Activated naive CD8-positive, alpha-beta T cell treated with anti-CD3 and anti-CD28 coated beads for 36 hours (primary cell): Measurements from ENCODE around the gene ATP13A2. TPM values are rescaled to one million over a fixed set of nuclear protein-coding genes. Genes with fewer than 3 reads are reported as not detected.
A peak's percentile ranks its signal among the peaks of the same experiment; 100 is the strongest.

Source experiments
- DNase-seq: peaks from one replicate; pipeline ENCODE4 v3.0.0; 2021
- H3K27ac Mint-ChIP-seq: one replicate; pipeline ENCODE4 v1.8.0; 2022; ENCODE audit warnings: mild to moderate bottlenecking, moderate library complexity, mixed read lengths
- H3K27me3 Mint-ChIP-seq: one replicate; pipeline ENCODE4 v1.8.0; 2022; ENCODE audit warnings: mild to moderate bottlenecking, mixed read lengths
- H3K36me3 Mint-ChIP-seq: one replicate; pipeline ENCODE4 v1.8.0; 2021; ENCODE audit warnings: mild to moderate bottlenecking, mixed read lengths
- H3K4me1 Mint-ChIP-seq: one replicate; pipeline ENCODE4 v1.8.0; 2021; ENCODE audit warnings: mixed read lengths
- H3K4me3 Mint-ChIP-seq: one replicate; pipeline ENCODE4 v1.8.0; 2022; ENCODE audit warnings: mild to moderate bottlenecking, moderate library complexity, mixed read lengths
- H3K9me3 Mint-ChIP-seq: one replicate; pipeline ENCODE4 v1.8.0; 2022; ENCODE audit warnings: mixed read lengths
- total RNA-seq, 2 experiments: library from RNA; stranded (reverse); gene quantifications; one replicate each; pipeline ENCODE4 v1.2.3, GENCODE V29; 2021

The ATP13A2 gene, protein sequence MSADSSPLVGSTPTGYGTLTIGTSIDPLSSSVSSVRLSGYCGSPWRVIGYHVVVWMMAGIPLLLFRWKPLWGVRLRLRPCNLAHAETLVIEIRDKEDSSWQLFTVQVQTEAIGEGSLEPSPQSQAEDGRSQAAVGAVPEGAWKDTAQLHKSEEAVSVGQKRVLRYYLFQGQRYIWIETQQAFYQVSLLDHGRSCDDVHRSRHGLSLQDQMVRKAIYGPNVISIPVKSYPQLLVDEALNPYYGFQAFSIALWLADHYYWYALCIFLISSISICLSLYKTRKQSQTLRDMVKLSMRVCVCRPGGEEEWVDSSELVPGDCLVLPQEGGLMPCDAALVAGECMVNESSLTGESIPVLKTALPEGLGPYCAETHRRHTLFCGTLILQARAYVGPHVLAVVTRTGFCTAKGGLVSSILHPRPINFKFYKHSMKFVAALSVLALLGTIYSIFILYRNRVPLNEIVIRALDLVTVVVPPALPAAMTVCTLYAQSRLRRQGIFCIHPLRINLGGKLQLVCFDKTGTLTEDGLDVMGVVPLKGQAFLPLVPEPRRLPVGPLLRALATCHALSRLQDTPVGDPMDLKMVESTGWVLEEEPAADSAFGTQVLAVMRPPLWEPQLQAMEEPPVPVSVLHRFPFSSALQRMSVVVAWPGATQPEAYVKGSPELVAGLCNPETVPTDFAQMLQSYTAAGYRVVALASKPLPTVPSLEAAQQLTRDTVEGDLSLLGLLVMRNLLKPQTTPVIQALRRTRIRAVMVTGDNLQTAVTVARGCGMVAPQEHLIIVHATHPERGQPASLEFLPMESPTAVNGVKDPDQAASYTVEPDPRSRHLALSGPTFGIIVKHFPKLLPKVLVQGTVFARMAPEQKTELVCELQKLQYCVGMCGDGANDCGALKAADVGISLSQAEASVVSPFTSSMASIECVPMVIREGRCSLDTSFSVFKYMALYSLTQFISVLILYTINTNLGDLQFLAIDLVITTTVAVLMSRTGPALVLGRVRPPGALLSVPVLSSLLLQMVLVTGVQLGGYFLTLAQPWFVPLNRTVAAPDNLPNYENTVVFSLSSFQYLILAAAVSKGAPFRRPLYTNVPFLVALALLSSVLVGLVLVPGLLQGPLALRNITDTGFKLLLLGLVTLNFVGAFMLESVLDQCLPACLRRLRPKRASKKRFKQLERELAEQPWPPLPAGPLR
- 10 to 100 TPM; 24.3 to 26.8 TPM for total RNA-seq

DNA sequence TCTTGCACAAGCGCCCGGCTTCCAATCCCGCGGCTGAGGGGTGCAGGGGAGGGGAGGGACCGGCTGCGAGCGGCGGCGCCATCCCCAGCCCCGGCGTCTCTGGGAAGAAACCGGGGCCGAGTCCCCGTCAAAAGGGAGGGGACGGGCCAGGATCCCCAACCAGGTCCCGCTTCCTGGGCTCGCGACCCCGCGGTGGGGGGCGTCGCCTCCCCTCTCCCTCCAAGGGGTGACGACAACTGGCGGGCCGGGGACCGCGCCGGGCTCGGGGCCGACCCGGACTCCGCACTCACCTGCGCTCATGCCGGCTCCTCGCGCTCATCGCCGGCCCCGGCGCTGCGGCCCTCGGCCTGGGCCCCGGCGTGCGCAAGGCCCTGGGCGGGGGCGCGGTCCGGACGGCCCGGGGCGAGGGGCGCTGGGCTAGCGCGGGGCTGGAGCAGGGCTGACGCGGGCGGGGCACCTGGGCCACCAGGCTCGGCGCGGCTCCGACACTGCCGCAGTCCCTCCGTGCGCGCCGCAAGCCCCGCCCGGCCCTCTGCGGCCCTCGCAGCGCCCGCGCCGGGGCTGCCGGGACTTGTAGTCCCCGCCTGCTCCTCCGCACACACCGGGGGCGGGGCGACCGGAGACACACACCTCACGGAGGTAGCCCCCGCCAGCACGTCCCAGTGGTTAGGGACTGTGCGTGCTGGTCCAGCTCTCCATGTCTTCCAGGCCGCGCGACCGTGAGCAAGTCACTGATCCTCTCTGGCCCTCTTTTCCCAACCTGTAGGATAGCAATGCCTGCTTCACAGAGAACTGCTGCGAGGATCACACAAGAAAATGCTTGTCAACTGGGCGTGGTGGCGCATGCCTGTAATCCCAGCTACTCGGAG, at the start of gene ATP13A2:
TSS of gene ATP13A2 (minus strand) at position 490 of the 869 bp plus-strand sequence. CDS start at position 300, 190 bp downstream.
- no peaks in the 10 kb centered on the region for H3K27me3 Mint-ChIP-seq
- no peaks in the 10 kb centered on the region for H3K9me3 Mint-ChIP-seq
- peak; percentile 91 for DNase-seq
- H3K27ac Mint-ChIP-seq, result peak within 1 kb of the TSS; percentile 42
- peak within 1 kb of the TSS; percentile 84 for H3K4me3 Mint-ChIP-seq
- peaks cover 15% of the 10 kb centered on the region for H3K4me1 Mint-ChIP-seq
- no peaks in the 10 kb centered on the region for H3K36me3 Mint-ChIP-seq

DNA sequence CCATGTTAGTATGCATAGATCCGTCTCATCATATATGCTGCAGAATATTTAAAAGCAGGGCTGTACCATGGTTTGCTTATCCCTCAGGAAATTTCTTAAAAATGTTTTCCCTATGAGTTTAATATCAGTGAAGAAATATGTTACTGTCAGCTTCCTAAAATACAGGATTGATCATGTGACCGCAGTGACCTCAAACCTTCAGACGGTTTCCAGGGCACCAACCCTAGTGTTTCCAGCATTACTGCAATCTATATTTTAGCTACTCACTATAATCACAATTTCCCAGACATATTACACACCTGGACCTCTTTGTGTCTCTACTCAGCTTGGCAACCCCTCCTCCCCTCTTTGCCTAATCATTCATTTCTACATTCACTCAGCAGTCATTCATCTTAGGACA, 49.8 kb upstream of the ATP13A2 start:
- Mint-ChIP-seq H3K4me3 (no peak overlapping the region), H3K4me1 (peaks cover 7% of the 10 kb centered on the region), H3K27ac (no peak overlapping the region), H3K27me3 (peaks cover 8% of the 10 kb centered on the region), H3K36me3 (peaks cover 2% of the 10 kb centered on the region), H3K9me3 (no peaks in the 10 kb centered on the region)
- DNase-seq, result no peak

DNA sequence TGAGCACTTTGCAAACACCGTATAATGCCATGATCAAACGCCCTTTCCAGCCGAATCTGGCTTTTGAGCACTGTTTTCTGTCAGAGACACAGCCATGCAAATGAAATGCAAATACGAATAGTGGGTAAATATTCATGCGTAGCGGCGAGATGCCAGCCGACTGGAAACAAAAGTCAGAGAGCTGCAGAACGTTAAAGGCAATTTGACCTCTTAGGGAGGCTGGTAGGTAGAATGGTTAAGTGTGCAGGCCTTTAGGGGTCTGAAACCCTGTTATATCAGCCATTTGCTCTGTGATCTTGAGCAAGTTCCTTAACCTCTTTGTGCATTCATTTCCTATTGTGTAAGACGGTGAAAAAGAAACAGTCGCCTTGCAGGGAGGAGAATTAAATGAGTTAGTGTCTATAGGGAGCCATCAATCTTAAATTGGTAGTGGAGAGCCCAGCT, 48.6 kb upstream of the ATP13A2 start:
- H3K9me3 Mint-ChIP-seq, result no peaks in the 10 kb centered on the region
- peaks cover 2% of the 10 kb centered on the region for H3K36me3 Mint-ChIP-seq
- no peak overlapping the region for H3K27ac Mint-ChIP-seq
- DNase-seq, result no peak
- no peak overlapping the region for H3K4me3 Mint-ChIP-seq
- peaks cover 8% of the 10 kb centered on the region for H3K27me3 Mint-ChIP-seq
- peaks cover 10% of the 10 kb centered on the region for H3K4me1 Mint-ChIP-seq

DNA sequence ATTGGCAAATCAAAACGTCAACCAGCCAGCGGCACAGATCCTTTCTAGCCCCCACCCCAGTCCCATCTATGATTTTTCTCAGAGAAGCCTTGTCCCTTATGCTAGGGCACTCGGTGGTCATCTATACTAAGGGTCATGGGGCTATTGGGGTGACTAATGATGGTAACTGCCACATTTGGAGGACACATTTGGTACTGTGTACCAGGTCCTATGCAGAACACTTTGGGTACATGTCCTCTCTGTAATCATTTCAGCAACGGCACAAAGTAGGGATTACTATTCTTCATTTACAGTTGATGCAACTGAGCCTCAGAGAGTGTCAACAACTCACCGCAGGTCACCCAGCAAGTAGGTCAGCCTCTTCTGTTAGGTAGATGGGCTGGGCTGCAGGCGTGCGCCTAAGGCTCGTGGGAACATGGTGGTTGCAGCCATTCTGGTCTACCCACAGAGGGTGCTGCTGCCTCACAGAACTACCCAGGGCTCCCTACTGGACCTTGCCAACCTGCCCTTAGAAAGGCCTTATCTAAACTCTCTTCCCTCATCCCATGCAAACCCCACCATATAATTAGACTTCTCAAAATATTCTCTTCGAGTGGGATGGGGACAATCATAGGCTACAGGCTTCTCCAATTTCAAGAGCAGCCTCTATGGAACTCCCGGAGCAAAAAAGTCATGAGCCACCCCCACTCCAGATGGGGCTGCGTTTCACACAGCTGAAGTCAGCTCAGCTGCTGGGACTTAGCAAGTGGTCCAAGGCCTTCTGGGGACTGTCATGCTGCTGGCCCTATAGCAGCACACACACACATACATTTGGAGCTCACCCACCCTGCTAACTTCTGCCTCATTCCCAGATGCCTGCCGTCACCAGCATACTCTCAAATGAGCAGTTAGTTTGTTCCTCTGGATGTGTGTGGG, 47.9 kb upstream of the ATP13A2 start:
- Mint-ChIP-seq H3K27me3 (peaks cover 8% of the 10 kb centered on the region), H3K27ac (no peak overlapping the region), H3K9me3 (no peaks in the 10 kb centered on the region), H3K4me3 (no peak overlapping the region), H3K4me1 (peaks cover 12% of the 10 kb centered on the region), H3K36me3 (peaks cover 2% of the 10 kb centered on the region)
- peak; percentile 47 for DNase-seq

DNA sequence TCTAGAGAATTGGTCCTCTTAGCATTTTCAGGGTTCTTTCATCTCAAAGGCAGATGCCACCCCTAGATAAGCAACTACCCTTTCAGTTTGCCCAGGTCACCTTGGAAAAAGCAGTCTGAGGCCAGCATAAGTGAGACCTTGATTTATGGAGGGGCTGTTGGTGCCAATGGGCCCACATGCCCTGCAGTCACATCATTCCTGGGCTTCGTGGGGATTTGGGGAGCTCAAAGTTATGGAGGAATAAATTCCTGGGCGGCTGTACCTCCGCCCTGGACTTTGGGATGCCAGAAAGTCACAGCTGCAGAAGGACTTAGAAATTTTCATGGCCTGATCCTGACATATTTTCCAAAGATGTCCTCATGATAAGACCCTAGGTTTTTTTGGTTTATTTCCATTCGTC, 44.8 kb upstream of the ATP13A2 start:
- Mint-ChIP-seq H3K27me3 (peaks cover 8% of the 10 kb centered on the region), H3K27ac (no peak overlapping the region), H3K4me1 (peaks cover 16% of the 10 kb centered on the region), H3K36me3 (peaks cover 1% of the 10 kb centered on the region), H3K9me3 (no peaks in the 10 kb centered on the region), H3K4me3 (no peak overlapping the region)
- DNase-seq, result no peak

DNA sequence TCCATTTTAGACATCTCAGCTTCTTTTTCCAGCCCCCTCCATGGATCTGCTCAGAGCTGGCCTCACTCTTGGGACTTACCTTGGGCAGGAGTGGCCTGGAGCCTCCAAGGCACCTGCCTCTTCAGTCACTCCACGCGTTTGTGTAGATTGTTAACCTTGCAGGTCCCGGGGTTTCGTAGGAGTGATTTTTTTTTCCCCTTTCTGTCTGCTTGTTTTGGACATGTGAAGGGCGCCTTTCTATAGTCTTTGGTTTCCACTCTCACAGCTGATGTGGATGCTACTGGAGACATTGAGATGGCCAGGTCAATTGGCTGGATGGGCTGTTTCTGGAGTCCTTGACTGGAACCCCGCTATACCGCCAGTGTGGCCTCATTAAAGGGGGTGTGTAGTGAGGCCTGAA, 44.1 kb upstream of the ATP13A2 start:
- Mint-ChIP-seq H3K36me3 (peaks cover 5% of the 10 kb centered on the region), H3K27me3 (peaks cover 8% of the 10 kb centered on the region), H3K4me1 (peaks cover 22% of the 10 kb centered on the region), H3K27ac (no peak overlapping the region), H3K4me3 (no peak overlapping the region), H3K9me3 (no peaks in the 10 kb centered on the region)
- no peak for DNase-seq

DNA sequence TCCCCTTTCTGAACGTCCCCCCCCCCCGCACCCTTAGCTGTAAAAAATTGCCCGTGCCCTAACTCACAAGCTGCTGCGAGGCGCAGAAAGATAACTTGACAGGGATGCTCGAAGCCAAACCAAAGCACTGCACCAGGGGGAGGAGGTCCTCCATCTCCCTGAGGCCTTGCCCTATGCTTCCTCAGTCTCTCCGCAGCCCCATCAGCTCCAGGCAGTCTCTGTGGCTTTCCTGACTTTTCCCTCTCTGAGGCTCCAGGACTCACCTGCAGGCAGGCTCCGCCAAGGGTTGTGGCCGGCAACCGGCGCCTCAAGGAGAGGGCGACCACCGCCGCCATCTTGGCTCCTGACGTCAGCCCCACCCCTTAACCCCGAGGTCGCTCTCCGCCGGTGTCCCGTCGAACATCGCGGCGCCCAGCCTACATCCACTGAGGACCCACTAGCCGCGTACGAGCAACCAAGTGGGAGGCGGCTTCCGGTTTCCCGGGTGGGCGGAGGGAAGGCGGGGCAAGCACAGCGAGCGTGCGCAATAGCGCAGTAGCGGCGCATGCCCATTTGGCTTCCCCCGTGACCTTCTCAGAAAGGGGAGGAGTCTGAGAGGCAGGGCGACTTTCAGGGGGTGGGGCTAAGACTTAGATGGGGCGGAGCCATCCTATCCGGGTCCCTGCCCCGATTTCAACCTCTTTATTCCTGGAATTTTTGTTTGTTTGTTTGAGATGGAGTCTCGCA, 42.1 kb upstream of the ATP13A2 start, which contains the start of gene SDHB:
TSS of gene SDHB (minus strand) at position 348 of the 726 bp plus-strand sequence. CDS start at position 335, 13 bp downstream.
- Mint-ChIP-seq H3K4me1 (peaks cover 24% of the 10 kb centered on the region), H3K27me3 (peaks cover 8% of the 10 kb centered on the region), H3K4me3 (peak within 1 kb of the TSS; percentile 100), H3K36me3 (peaks cover 5% of the 10 kb centered on the region), H3K27ac (peak within 1 kb of the TSS; percentile 95), H3K9me3 (no peaks in the 10 kb centered on the region)
- peak; percentile 99 for DNase-seq

DNA sequence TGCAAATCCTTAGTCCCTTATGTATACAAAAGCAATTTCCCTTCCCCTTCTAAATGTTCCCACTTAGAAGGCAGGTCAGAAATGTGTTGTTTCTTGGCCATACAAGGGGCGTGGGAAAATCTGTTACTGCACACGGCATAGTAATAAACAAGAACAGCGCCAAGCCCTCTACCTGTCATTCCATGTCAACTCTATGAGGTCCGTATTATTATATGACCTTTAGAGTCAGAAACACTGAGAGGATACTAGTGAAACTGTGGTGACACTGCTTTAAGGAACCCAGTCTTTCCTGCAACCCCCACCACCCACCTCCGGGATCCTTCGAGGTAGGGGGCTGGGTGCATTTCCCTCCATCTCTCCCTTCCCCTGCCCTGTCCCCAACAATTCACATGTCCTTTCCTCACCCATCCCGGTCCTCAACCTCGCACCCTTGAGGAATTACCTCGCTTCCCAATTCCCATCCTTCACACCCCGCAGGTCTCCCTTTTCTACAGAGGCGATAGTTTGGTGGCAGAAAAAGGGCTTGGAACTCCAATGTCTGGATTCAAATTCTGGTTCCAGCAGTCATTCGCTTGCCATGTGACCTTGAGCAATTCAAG, 41.5 kb upstream of the ATP13A2 start:
- peaks cover 5% of the 10 kb centered on the region for H3K36me3 Mint-ChIP-seq
- peaks cover 24% of the 10 kb centered on the region for H3K4me1 Mint-ChIP-seq
- H3K4me3 Mint-ChIP-seq, result peak overlapping the region; percentile 100
- peaks cover 4% of the 10 kb centered on the region for H3K27me3 Mint-ChIP-seq
- H3K27ac Mint-ChIP-seq, result peak overlapping the region; percentile 95
- no peak for DNase-seq
- no peaks in the 10 kb centered on the region for H3K9me3 Mint-ChIP-seq

DNA sequence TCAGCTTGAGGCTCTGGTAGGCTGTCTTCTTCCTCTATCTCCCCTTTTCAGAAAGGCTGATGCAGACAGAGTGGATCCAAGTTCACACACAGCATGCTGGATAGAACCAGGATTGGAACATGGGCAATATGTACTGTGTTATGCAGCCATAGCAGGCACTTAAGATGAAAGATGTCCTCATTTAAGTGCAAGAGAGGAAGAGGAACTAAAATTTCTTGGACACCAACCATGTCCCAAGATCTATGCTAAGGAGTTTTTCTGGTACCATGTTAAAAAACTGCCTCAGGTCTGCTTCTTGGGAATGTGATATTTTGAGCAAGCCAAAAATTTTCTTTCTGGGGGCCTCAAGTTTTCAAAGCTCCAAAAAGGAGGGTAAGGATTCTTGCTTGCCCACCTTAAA, 40.9 kb upstream of the ATP13A2 start:
- no peaks in the 10 kb centered on the region for H3K27me3 Mint-ChIP-seq
- peaks cover 5% of the 10 kb centered on the region for H3K36me3 Mint-ChIP-seq
- no peak for DNase-seq
- peak overlapping the region; percentile 100 for H3K4me3 Mint-ChIP-seq
- H3K9me3 Mint-ChIP-seq, result no peaks in the 10 kb centered on the region
- peak overlapping the region; percentile 11 for H3K27ac Mint-ChIP-seq
- H3K4me1 Mint-ChIP-seq, result peaks cover 28% of the 10 kb centered on the region

DNA sequence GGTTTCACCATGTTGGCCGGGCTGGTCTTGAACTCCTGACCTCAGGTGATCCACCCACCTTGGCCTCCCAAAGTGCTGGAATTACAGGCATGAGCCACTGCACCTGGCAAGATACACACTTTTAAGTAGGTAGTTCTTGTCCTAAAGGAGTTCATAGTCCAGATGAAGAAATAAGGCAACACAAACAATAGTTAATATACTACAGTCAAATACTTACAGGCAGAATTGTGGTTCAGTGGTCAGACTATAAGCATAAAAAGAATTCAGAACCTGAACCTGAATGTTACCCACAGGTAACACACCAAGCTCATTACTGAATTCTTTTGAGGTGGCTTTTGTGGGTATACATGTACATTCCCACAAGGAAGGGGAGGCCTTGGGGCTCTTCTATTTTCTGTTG, 40.3 kb upstream of the ATP13A2 start:
- DNase-seq, result no peak
- Mint-ChIP-seq H3K9me3 (no peaks in the 10 kb centered on the region), H3K4me1 (peaks cover 28% of the 10 kb centered on the region), H3K36me3 (peaks cover 5% of the 10 kb centered on the region), H3K27me3 (no peaks in the 10 kb centered on the region), H3K4me3 (peak overlapping the region; percentile 100), H3K27ac (no peak overlapping the region)

DNA sequence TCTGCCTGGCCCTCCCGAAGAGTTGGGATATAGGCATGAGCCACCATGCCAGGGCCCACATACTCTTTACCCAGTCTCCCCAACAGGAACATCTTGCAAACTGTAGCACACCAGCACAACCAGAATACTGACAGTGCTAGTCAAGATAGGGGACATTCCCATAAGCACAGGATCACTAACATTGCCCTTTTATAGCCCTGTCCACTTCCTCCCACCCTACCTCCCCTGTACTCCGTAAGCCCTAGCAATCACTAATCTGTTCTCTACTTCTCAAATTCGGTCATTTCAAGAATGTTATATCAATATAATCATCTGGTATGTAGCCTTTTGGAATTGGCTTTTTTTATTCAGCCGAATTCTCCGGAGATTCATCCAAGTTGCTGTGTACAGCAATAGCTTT, 36.2 kb upstream of the ATP13A2 start:
- Mint-ChIP-seq H3K9me3 (no peaks in the 10 kb centered on the region), H3K36me3 (peaks cover 7% of the 10 kb centered on the region), H3K27ac (no peak overlapping the region)

DNA sequence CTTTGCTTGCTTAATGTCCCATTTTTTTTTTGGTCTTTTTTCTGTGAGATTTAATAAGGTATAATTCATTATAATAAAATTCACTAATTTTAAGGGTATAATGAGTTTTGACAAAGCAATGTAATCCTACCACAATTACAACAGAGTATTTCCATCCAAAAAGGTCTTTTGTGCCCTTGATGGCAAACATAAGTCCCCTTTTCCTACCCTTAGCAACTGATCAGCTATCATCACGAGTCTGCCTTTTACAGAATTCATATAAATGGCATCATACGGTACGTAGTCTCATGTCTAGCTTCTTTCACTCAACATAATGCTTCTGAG, 34.6 kb upstream of the ATP13A2 start:
- no peak for DNase-seq
- H3K27me3 Mint-ChIP-seq, result no peaks in the 10 kb centered on the region
- H3K4me1 Mint-ChIP-seq, result peaks cover 19% of the 10 kb centered on the region
- no peak overlapping the region for H3K27ac Mint-ChIP-seq
- H3K9me3 Mint-ChIP-seq, result no peaks in the 10 kb centered on the region
- peaks cover 9% of the 10 kb centered on the region for H3K36me3 Mint-ChIP-seq
- H3K4me3 Mint-ChIP-seq, result no peak overlapping the region

More for the DNA sequence above, 36.2 kb upstream of the ATP13A2 start:
- no peak for DNase-seq
- Mint-ChIP-seq H3K4me1 (peaks cover 28% of the 10 kb centered on the region), H3K27me3 (no peaks in the 10 kb centered on the region), H3K4me3 (no peak overlapping the region)
